Activated CD4-positive, alpha-beta T cell treated with anti-CD3 and anti-CD28 coated beads for 36 hours (primary cell): Measurements from ENCODE around the gene LRRN2. TPM values are rescaled to one million over a fixed set of nuclear protein-coding genes. Genes with fewer than 3 reads are reported as not detected.

Experiments used
- ATAC-seq: fragments of 200-7000 bp; cut with Tn5 transposase; one replicate; pipeline ENCODE4 v1.10.0; 2021; ENCODE audit warnings: mild to moderate bottlenecking, moderate library complexity
- CTCF ChIA-PET: fragments of 350-600 bp; sonication (Branson Sonifier 250); formaldehyde crosslinking; loops from one replicate; lab custom pipeline; 2021; ENCODE audit warnings: antibody characterized with exemption; lab: Charles Lee
- POLR2A ChIA-PET: fragments of 350-600 bp; sonication (Branson Sonifier 250); formaldehyde crosslinking; loops from one replicate; lab custom pipeline; 2021; ENCODE audit warnings: antibody characterized with exemption, inconsistent platforms; lab: Charles Lee
- DNase-seq: peaks from one replicate; pipeline ENCODE4 v3.0.0-alpha.2; 2020
- H3K27ac Mint-ChIP-seq: one replicate; pipeline ENCODE4 v1.8.0; 2021; ENCODE audit warnings: mixed read lengths
- H3K27me3 Mint-ChIP-seq: one replicate; pipeline ENCODE4 v1.8.0; 2021; ENCODE audit warnings: mixed read lengths
- H3K36me3 Mint-ChIP-seq: one replicate; pipeline ENCODE4 v1.8.0; 2021; ENCODE audit warnings: low read depth, mixed read lengths
- H3K4me1 Mint-ChIP-seq: one replicate; pipeline ENCODE4 v1.8.0; 2021; ENCODE audit warnings: mixed read lengths
- H3K4me3 Mint-ChIP-seq: one replicate; pipeline ENCODE4 v1.8.0; 2021; ENCODE audit warnings: mild to moderate bottlenecking, moderate library complexity, mixed read lengths
- H3K9me3 Mint-ChIP-seq: one replicate; pipeline ENCODE4 v1.8.0; 2021; ENCODE audit warnings: low read depth, mixed read lengths
- intact Hi-C, 2 experiments: fragments of 100-400 bp; cut with DNase I in 1 of 2; cut with micrococcal nuclease in 1 of 2; formaldehyde crosslinking; loops; one replicate each; pipeline versions ENCODE4 v1.14.2 to v1.15.1; 2022 to 2024; cut with DNase I, micrococcal nuclease
- total RNA-seq, 2 experiments: library from RNA; stranded (reverse); gene quantifications; one replicate each; pipeline ENCODE4 v1.2.3, GENCODE V29; 2021

Gene LRRN2
- total RNA-seq, 2 experiments from 2014 or later = 0.05 TPM; not detected in 1

DNA sequence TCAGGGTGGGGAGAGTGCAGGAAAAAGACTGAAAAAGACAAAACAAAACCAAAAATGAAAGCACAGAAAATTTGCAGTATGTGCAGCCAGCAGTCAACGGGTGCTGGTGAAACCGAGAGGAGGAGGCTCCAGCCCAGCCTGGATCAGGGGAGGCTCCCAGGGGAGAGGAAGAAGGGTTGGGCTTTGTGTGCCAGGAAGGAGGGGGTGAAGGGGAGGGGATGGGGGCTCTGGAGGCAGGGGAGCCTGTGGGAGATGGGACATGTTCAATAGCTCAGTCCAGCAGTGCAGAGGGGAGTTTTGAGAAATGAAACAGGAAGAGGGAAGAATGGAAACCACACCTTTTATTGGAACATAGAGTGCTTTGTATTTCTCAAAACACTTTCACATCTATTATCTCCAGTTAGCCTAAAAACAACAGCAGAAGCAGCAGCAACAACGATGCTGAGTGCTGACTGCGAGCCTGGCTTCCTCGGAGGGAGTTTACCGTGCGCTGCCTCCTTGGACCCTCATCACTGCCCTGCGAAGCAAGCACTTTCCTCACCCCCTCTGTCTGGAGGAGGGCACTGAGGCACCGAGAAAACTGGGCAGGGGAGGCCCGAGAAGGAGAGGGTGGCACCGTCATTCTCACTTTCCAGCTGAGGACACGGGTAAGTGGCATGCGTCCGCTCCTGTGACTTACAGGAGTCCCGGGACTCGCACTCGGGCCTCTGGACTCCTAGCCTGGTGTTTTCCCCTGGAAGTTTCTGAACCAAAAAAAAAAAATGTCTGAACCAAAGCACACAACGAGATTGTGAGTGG, 106.5 kb downstream of the LRRN2 start:
- DNase-seq (peak; percentile 67), ATAC-seq (peak; percentile 91)
- ChIA-PET POLR2A (interaction anchor here (1.1 kb wide), 1 partner anchor 189 kb away, joined by 4 read pairs; no protein-coding TSS in a partner anchor), CTCF (interaction anchor here (0.6 to 3.5 kb wide), 8 partner anchors 11 to 228 kb away, joined by 3 to 16 read pairs (median 4); no protein-coding TSS in a partner anchor)
- Mint-ChIP-seq H3K4me1 (peaks cover 20% of the 10 kb centered on the region), H3K27me3 (no peaks in the 10 kb centered on the region), H3K36me3 (no peaks in the 10 kb centered on the region), H3K9me3 (no peaks in the 10 kb centered on the region), H3K27ac (peak overlapping the region; percentile 72), H3K4me3 (peak overlapping the region; percentile 31)
- intact Hi-C loops = no loop called here

DNA sequence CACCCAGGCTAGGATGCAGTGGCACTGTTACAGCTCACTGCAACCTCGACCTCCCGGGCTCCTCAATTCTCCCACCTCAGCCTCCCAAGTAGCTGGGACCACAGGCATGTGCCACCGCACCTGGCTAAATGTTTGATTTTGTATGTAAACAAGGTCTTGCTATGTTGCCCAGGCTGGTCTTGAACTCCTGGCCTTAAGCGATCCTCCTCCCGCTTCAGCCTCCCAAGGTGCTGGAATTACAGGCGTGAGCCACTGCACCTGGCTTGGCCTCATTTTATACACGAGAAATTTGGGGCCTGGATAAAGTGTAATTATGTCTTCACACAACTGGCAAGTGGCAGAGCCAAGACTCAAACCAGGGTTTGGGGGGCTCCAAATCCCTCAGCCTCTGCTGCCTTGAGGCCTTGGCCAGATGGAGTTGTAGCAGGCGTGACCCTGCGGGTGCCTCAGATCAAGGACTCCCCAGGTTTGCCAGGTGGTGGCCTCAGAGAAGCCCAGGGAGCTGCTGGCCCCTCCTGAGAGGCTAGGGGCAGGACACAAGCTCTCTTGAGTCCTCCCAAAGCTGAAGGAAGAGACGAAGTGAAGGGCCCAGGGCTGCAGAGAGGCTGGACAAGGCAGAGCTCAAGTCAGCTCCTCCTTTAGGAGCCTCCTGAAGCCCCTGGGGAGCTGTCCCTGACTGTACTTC, 107.6 kb downstream of the LRRN2 start:
- ChIA-PET CTCF (interaction anchor here (0.6 to 3.5 kb wide), 4 partner anchors 12 to 229 kb away, joined by 3 to 16 read pairs (median 4); no protein-coding TSS in a partner anchor), POLR2A (no interaction called here)
- intact Hi-C loops = no loop called here
- no peaks in the 10 kb centered on the region for H3K36me3 Mint-ChIP-seq
- H3K9me3 Mint-ChIP-seq = no peaks in the 10 kb centered on the region
- H3K4me1 Mint-ChIP-seq = peaks cover 20% of the 10 kb centered on the region
- H3K4me3 Mint-ChIP-seq = no peak overlapping the region
- DNase-seq (no peak), ATAC-seq (no peak)
- no peak overlapping the region for H3K27ac Mint-ChIP-seq
- H3K27me3 Mint-ChIP-seq = no peaks in the 10 kb centered on the region

- Mint-ChIP-seq H3K9me3 (no peaks in the 10 kb centered on the region), H3K36me3 (peaks cover 4% of the 10 kb centered on the region), H3K27me3 (no peaks in the 10 kb centered on the region), H3K4me1 (peaks cover 20% of the 10 kb centered on the region), H3K27ac (no peak overlapping the region), H3K4me3 (no peak overlapping the region)
- no peak for DNase-seq
- CTCF ChIA-PET = interaction anchor here (1.4 kb wide), 1 partner anchor 230 kb away, joined by 5 read pairs; no protein-coding TSS in a partner anchor
- intact Hi-C loops = no loop called here
- no peak for ATAC-seq
- POLR2A ChIA-PET = no interaction called here
These were observed 109.1 kb downstream of the LRRN2 start for GRCh38 chr1:204576422-204576821.

DNA sequence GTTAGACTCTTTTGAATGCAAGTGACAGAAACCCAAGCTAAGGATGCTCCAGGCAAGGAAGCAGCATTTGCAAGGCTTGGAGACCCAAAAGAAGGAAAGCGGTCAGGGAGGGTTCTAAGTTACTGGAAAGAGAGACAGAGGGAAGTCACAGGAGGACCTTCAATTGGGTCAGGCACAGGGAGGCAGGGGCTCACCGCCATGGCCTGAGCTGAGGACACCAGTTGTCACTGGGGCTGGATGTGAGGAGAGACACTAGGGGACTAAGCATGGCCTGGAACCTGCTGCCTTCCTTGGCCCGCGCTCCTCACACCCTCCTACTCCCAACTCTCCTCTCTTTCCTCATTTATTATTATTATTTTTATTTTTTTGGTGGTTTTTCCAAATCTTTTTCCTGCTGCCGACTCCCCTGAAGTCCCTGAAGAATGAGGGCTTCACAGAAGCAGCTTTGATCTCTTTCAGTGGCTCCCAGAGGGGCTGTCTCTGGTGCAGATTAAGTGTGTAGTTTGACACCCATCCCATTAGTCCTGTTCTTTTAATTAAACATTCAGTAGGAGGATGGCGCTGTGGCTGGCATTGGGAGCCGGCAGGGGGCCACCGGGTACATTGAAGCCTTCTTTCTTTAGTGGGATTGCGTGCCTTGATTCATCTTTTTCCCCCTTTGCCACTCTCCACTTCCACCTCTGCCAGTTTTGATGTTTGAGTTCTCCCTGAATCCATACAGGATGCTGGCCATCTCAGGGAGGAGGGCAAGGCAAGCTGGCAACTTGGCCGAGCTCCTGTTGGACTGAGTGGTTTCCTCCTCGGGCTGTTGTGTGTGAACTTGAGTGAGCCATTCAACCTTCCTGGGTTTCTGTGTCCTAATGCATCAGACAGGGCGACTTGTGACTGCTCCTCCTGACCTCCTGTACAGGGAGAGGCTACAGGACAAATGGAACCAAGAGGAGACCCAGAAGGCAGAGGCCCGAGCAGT, 110.0 kb downstream of the LRRN2 start:
- no peaks in the 10 kb centered on the region for H3K9me3 Mint-ChIP-seq
- H3K4me1 Mint-ChIP-seq = peaks cover 20% of the 10 kb centered on the region
- no peak for DNase-seq
- intact Hi-C loops = no loop called here
- ChIA-PET POLR2A (no interaction called here), CTCF (interaction anchor here (0.8 to 2.1 kb wide), 4 partner anchors 10 to 231 kb away, joined by 3 to 9 read pairs (median 4); no protein-coding TSS in a partner anchor)
- ATAC-seq = no peak
- peak overlapping the region; percentile 7 for H3K27ac Mint-ChIP-seq
- peaks cover 6% of the 10 kb centered on the region for H3K36me3 Mint-ChIP-seq
- no peak overlapping the region for H3K4me3 Mint-ChIP-seq
- H3K27me3 Mint-ChIP-seq = no peaks in the 10 kb centered on the region

DNA sequence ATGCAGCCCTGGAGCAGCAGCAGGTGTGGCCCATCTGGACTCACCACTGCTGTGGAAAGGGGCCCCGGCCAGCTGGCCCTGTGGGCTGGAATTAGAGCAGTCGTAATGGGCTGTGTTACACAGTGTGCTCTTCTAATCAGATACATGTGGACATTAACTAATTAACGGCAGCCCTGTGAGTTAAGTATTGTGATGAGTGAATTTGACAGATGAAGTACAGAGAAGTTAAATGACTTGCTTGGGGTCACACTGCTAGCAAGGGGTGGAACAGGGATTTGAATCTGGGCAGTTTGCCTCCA, 110.7 kb downstream of the LRRN2 start:
- no peaks in the 10 kb centered on the region for H3K9me3 Mint-ChIP-seq
- peaks cover 11% of the 10 kb centered on the region for H3K36me3 Mint-ChIP-seq
- intact Hi-C loops = no loop called here
- H3K4me1 Mint-ChIP-seq = peaks cover 15% of the 10 kb centered on the region
- ATAC-seq = no peak
- no peak for DNase-seq
- CTCF ChIA-PET = interaction anchor here (0.8 to 2.1 kb wide), 7 partner anchors 9 to 232 kb away, joined by 3 to 9 read pairs (median 3); no protein-coding TSS in a partner anchor
- H3K4me3 Mint-ChIP-seq = no peak overlapping the region
- POLR2A ChIA-PET = no interaction called here
- H3K27ac Mint-ChIP-seq = no peak overlapping the region
- no peaks in the 10 kb centered on the region for H3K27me3 Mint-ChIP-seq

DNA sequence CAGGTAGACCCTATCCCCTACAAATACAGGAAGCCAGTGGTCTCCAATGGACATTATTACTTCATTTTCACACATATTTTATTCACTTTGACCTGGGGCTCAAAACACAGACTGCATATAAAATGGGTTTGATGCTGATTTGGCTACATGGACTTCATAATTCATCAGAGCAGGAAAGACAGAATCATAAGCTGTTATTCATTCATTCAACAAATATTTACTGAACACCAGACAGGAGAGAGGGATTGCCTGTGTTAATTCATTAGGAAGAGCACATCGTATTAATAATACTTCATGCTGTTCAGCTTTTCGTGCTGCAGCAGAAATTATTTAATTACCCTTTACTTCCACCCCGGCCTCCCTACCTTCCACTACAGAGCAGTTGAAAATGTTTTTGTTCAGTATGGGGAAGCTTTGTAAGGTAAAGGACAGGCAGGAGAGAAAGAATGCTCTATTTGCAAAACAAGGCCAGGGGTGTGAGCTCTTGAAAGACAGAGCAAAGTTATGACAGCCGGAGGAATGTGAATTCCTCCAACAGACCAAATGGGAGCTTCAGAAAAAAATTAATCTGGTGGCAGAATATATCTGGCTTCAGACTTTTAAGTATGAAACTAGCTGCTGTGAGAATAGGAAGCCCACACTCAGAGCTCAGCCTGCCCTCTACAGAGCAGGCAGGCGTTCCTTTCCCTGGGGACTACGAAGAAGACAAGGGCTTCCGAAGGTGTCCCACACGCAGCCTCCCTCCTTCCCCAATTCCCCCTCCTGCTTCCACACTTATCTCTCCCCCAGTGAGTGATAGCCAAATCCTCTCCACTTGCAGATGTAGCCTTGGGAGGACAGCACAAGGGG, 111.3 kb downstream of the LRRN2 start:
- CTCF ChIA-PET = interaction anchor here (0.6 to 2.1 kb wide), 6 partner anchors 9 to 233 kb away, joined by 3 to 9 read pairs (median 3); no protein-coding TSS in a partner anchor

DNA sequence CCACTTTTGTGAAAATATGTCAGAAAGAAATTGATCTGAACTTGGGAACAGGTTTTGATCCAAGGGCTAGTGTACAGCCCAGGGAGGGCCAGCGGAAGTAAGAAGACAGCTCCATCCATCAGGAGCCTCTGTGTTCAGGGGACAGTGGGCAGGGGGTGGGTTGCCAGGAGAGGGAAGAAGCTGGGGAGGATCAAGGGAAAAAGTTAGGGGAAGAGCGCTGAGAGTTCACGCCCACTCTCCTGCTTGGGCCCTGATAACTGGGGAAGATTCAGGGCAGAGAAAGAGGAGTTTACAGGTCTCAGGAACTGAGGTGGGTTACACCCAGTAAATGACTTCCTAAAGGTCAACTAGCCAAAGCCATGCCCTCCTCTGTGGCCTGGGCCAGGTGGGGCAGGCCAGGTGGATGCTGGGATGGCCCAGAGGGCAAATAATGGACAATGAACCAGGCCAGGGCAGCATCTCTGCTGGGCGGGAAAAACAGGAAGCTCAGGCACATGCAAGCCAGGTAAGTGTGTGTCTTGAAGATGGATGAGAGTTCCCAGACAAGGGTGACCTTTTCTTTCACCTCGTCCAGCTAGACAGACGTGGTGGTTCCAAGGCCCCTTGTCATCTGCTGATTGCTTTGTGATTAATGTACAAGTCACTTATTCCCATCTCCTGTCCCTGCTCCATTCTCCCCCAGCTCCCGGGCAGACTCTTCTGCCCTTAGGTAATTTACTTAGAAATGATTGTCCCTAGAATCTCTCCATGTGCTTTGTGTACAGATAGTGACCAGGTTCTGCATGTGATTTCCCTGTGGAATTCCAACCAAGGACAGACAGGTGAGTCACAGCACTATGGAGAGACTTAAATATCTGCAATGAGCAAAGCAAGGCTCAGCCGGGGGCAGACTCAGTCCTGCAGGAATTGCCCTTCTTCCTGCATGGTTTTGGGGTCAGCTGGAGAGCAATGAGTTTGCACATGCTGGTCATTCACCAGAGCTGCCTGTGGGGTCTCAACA, 112.3 kb downstream of the LRRN2 start:
- Mint-ChIP-seq H3K4me3 (no peak overlapping the region), H3K9me3 (no peaks in the 10 kb centered on the region), H3K36me3 (peaks cover 15% of the 10 kb centered on the region), H3K4me1 (peaks cover 4% of the 10 kb centered on the region), H3K27ac (no peak overlapping the region), H3K27me3 (no peaks in the 10 kb centered on the region)
- intact Hi-C loops = no loop called here
- CTCF ChIA-PET = interaction anchor here (0.7 to 2.1 kb wide), 3 partner anchors 8 to 234 kb away, joined by 3 to 9 read pairs (median 8); no protein-coding TSS in a partner anchor
- POLR2A ChIA-PET = no interaction called here
- DNase-seq = no peak
- ATAC-seq = no peak

More for the DNA sequence above, 111.3 kb downstream of the LRRN2 start:
- Mint-ChIP-seq H3K27me3 (no peaks in the 10 kb centered on the region), H3K36me3 (peaks cover 14% of the 10 kb centered on the region), H3K4me1 (peaks cover 10% of the 10 kb centered on the region), H3K27ac (no peak overlapping the region), H3K4me3 (no peak overlapping the region), H3K9me3 (no peaks in the 10 kb centered on the region)
- DNase-seq (no peak), ATAC-seq (no peak)
- intact Hi-C loops = no loop called here
- POLR2A ChIA-PET = no interaction called here

- no peak overlapping the region for H3K4me3 Mint-ChIP-seq
- H3K4me1 Mint-ChIP-seq = peaks cover 5% of the 10 kb centered on the region
- H3K9me3 Mint-ChIP-seq = no peaks in the 10 kb centered on the region
- ATAC-seq = no peak
- ChIA-PET CTCF (interaction anchor here (0.6 to 1.1 kb wide), 3 partner anchors 19 to 236 kb away, joined by 3 to 4 read pairs (median 3); no protein-coding TSS in a partner anchor), POLR2A (no interaction called here)
- peaks cover 18% of the 10 kb centered on the region for H3K36me3 Mint-ChIP-seq
- H3K27ac Mint-ChIP-seq = no peak overlapping the region
- intact Hi-C loops = no loop called here
- no peak for DNase-seq
- H3K27me3 Mint-ChIP-seq = no peaks in the 10 kb centered on the region
These were observed 113.9 kb downstream of the LRRN2 start for GRCh38 chr1:204571631-204572030.

- Mint-ChIP-seq H3K27ac (no peak overlapping the region), H3K4me1 (peaks cover 10% of the 10 kb centered on the region), H3K4me3 (no peak overlapping the region), H3K36me3 (peaks cover 18% of the 10 kb centered on the region), H3K27me3 (no peaks in the 10 kb centered on the region), H3K9me3 (no peaks in the 10 kb centered on the region)
- ChIA-PET POLR2A (no interaction called here), CTCF (interaction anchor here (0.7 to 1.1 kb wide), 2 partner anchors 19 to 236 kb away, joined by 3 to 4 read pairs; no protein-coding TSS in a partner anchor)
- intact Hi-C loops = no loop called here
- DNase-seq = no peak
- ATAC-seq = no peak
These were observed 114.4 kb downstream of the LRRN2 start for GRCh38 chr1:204571128-204571527.
